Measurements from ENCODE around the gene ANKRD42.

DNA sequence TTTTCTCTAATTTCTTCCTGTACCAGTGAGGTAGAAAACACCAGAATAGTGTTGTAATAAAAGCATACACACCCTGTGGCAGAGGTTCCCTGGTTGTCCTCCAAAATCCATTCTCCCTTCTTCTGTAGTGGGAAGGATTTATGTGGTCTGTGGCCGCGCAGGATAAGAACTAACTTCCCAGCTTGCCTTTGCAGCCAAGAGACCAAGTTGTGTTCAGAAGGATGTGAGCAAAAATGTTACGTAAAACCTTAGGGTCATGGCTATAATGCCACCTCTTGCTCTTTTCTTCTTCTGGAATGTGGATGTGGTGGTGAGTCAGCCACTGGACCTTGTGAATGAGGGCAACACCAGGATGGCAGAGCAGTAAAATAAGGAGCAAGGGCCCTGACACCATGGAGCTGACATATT is 64.3 kb downstream of the ANKRD42 start:
- TF ChIP-seq, protein P1, sequence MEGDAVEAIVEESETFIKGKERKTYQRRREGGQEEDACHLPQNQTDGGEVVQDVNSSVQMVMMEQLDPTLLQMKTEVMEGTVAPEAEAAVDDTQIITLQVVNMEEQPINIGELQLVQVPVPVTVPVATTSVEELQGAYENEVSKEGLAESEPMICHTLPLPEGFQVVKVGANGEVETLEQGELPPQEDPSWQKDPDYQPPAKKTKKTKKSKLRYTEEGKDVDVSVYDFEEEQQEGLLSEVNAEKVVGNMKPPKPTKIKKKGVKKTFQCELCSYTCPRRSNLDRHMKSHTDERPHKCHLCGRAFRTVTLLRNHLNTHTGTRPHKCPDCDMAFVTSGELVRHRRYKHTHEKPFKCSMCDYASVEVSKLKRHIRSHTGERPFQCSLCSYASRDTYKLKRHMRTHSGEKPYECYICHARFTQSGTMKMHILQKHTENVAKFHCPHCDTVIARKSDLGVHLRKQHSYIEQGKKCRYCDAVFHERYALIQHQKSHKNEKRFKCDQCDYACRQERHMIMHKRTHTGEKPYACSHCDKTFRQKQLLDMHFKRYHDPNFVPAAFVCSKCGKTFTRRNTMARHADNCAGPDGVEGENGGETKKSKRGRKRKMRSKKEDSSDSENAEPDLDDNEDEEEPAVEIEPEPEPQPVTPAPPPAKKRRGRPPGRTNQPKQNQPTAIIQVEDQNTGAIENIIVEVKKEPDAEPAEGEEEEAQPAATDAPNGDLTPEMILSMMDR (IDR thresholded peaks at IDR 0.05; ENCODE audit: control extremely low read depth in 1 of 3, insufficient read depth in 1 of 3, low read depth in 1 of 3, low read length in 3 of 3) = no peak
- TF ChIP-seq POLR2AphosphoS5 (IDR thresholded peaks at IDR 0.05; ENCODE audit: low read depth, low read length) (no peak), NRF1 (IDR thresholded peaks at IDR 0.05; ENCODE audit: low read depth, low read length) (no peak), POLR2A (IDR thresholded peaks at IDR 0.05; ENCODE audit: control extremely low read depth in 1 of 2, low read depth in 2 of 2, low read length in 2 of 2) (no peak), RXRA (IDR thresholded peaks at IDR 0.05; ENCODE audit: insufficient read depth, low read depth, low read length) (no peak), BCL11A (IDR thresholded peaks at IDR 0.05; ENCODE audit: low read depth in 2 of 2, low read length in 2 of 2) (no peak)
- TF ChIP-seq, protein P2, sequence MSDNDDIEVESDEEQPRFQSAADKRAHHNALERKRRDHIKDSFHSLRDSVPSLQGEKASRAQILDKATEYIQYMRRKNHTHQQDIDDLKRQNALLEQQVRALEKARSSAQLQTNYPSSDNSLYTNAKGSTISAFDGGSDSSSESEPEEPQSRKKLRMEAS (IDR thresholded peaks at IDR 0.05) = no peak

Data from H1 (cell line).